Testis (tissue), 2 donors: Measurements from ENCODE around the gene TRAK1.

ENCODE experiments used
- CTCF ChIP-seq, 3 experiments: fragments of 450-650 bp in 2 of 3; fragments of 200-600 bp in 1 of 3; sonication (generic) in 1 of 3; IDR thresholded peaks; one replicate each; pipeline ENCODE4 v1.5.1; 2016 to 2019; ENCODE audit warnings: antibody characterized with exemption in 3 of 3, mild to moderate bottlenecking in 2 of 3, moderate library complexity in 1 of 3
- POLR2A ChIP-seq: fragments of 450-650 bp; IDR thresholded peaks from one replicate; pipeline ENCODE4 v1.6.1; 2017; ENCODE audit warnings: antibody characterized with exemption, mild to moderate bottlenecking, moderate library complexity

- TF ChIP-seq CTCF (IDR thresholded peaks at IDR 0.05) (no peak), POLR2A (no peak)
Observed at GRCh38 chr3:42045708-42046243, 45.4 kb upstream of the TRAK1 start.
